Measurements from ENCODE around the gene REV1.

- TF ChIP-seq ZNF532 (CRISPR knock-in tag; IDR thresholded peaks at IDR 0.05; ENCODE audit: borderline replicate concordance) (no peak), FOXP4 (CRISPR knock-in tag; IDR thresholded peaks at IDR 0.05) (no peak), CTCF (IDR thresholded peaks at IDR 0.05) (no peak)
Measured at GRCh38 chr2:99380376-99381010, 109.3 kb downstream of the REV1 start.

All from WTC11 (cell line).